OCI-LY7 (cell line): Measurements from ENCODE around the gene TTC28. TPM values are rescaled to one million over a fixed set of nuclear protein-coding genes. Genes with fewer than 3 reads are reported as not detected.

Source experiments
- BruUV-seq: library from RNA; stranded (reverse); fragments of 400-500 nt; replicated peaks from 2 replicates; lab custom pipeline; 2021; lab: Mats Ljungman, UMichigan
- CTCF ChIA-PET: fragments of 300-600 bp; sonication (Branson Sonifier 250); formaldehyde crosslinking; loops from one replicate; lab custom pipeline; 2022; ENCODE audit warnings: antibody characterized with exemption; ENCODE audit not compliant: unreplicated experiment; lab: Charles Lee
- POLR2A ChIA-PET: fragments of 300-600 bp; sonication (Branson Sonifier 250); formaldehyde crosslinking; loops from one replicate; lab custom pipeline; 2022; ENCODE audit warnings: antibody characterized with exemption; lab: Charles Lee
- DNase-seq: peaks from one replicate; pipeline ENCODE4 v3.0.0-alpha.2; 2015; ENCODE audit warnings: low spot score
- H2AFZ ChIP-seq: fragments of 200-600 bp; sonication (generic), shearing (Covaris generic); 2 replicates; pipeline ENCODE4 v1.6.1; 2014; ENCODE audit warnings: mild to moderate bottlenecking, antibody characterized with exemption, low read length, moderate library complexity
- H3K27ac ChIP-seq: fragments of 200-600 bp; sonication (generic); 2 replicates; pipeline ENCODE4 v1.5.1; 2014; ENCODE audit warnings: mixed run types, low read depth, mild to moderate bottlenecking, moderate library complexity, low read length, inconsistent platforms; ENCODE audit not compliant: poor library complexity, severe bottlenecking
- H3K36me3 ChIP-seq: fragments of 200-600 bp; sonication (generic); 2 replicates; pipeline ENCODE4 v1.6.1; 2014; ENCODE audit warnings: mild to moderate bottlenecking, antibody characterized with exemption, low read length, moderate library complexity, mixed read lengths; ENCODE audit not compliant: insufficient read depth
- H3K4me1 ChIP-seq: fragments of 200-600 bp; sonication (generic); 2 replicates; pipeline ENCODE4 v1.5.1; 2014; ENCODE audit warnings: mild to moderate bottlenecking, low read length; ENCODE audit not compliant: insufficient read depth, poor library complexity, severe bottlenecking
- H3K4me2 ChIP-seq: fragments of 200-600 bp; sonication (generic); 2 replicates; pipeline ENCODE4 v1.6.1; 2014; ENCODE audit warnings: mild to moderate bottlenecking, low read length
- H3K4me3 ChIP-seq: fragments of 200-600 bp; sonication (generic); 2 replicates; pipeline ENCODE4 v1.5.1; 2014; ENCODE audit warnings: mild to moderate bottlenecking, low read depth, low read length; ENCODE audit not compliant: poor library complexity, severe bottlenecking
- H3K79me2 ChIP-seq: fragments of 200-600 bp; sonication (generic); 2 replicates; pipeline ENCODE4 v1.6.1; 2016; ENCODE audit warnings: low read depth, mild to moderate bottlenecking, low read length, moderate library complexity, mixed read lengths; ENCODE audit not compliant: insufficient read depth
- H3K9me2 ChIP-seq: fragments of 200-600 bp; sonication (generic); 2 replicates; pipeline ENCODE4 v1.6.1; 2016; ENCODE audit warnings: mild to moderate bottlenecking, low read length, mixed read lengths; ENCODE audit not compliant: insufficient read depth
- H3K9me3 ChIP-seq: fragments of 200-600 bp; sonication (generic); 2 replicates; pipeline ENCODE4 v1.6.1; 2014; ENCODE audit warnings: mild to moderate bottlenecking, mixed run types, low read length, mixed read lengths
- H4K20me1 ChIP-seq: fragments of 200-600 bp; sonication (generic); 2 replicates; pipeline ENCODE4 v1.6.1; 2014; ENCODE audit warnings: mild to moderate bottlenecking, antibody characterized with exemption, low read length, moderate library complexity, mixed read lengths; ENCODE audit not compliant: insufficient read depth
- EZH2phosphoT487 ChIP-seq: fragments of 200-600 bp; sonication (generic); IDR thresholded peaks from 2 replicates; pipeline ENCODE4 v1.6.1; 2018; ENCODE audit warnings: low read depth, borderline replicate concordance, mild to moderate bottlenecking, mixed run types, antibody characterized with exemption, low read length, moderate library complexity, mixed read lengths
- intact Hi-C: fragments of 100-400 bp; cut with micrococcal nuclease; formaldehyde crosslinking; loops from one replicate; pipeline ENCODE4 v1.10.0; 2022; ENCODE audit not compliant: unreplicated experiment
- total RNA-seq, 2 experiments: library from RNA; depleted of rRNA in 1 of 2; stranded (reverse); fragments of >200 nt in 1 of 2; shearing (Covaris generic) in 1 of 2; gene quantifications; 2 replicates each; pipeline ENCODE4 v1.2.3, GENCODE V29; 2014 to 2022
- TF ChIP-seq, protein P1 (sequence below): fragments of 200-600 bp; sonication (generic); conservative IDR thresholded peaks from 2 replicates; pipeline ENCODE4 v1.5.1; 2014; ENCODE audit warnings: mild to moderate bottlenecking, antibody characterized with exemption, low read length, moderate library complexity, mixed read lengths

Gene TTC28
- total RNA-seq, 2 experiments from 2014 or later: under 0.01 to 0.55 TPM

DNA sequence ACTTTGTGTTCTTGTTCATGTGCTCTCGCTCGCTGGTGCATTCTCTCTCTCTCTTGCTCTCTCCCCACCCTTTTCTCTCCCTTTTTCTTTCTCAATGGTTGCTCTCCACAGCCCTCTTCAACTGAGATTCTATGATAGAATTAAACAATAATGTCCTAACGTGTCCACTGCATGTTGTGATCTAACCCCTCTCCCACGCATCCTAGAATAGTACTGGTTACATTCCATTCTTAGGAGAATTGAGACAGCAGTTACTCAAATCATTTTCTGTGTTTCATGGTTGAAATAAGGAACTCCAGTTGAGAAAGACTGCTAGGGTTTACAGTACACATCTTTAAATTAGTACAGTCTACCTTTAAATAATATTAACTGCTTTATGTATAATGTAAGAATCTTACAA is 442.5 kb downstream of the TTC28 start:
- intact Hi-C loops: no loop called here
- no peak overlapping the region for H3K4me2 ChIP-seq
- BruUV-seq: no TSS peak
- H3K4me3 ChIP-seq: no peak overlapping the region
- H3K9me3 ChIP-seq: no peaks in the 10 kb centered on the region
- no peaks in the 10 kb centered on the region for H3K4me1 ChIP-seq
- no peak overlapping the region for H3K27ac ChIP-seq
- no peak overlapping the region for H2AFZ ChIP-seq
- no peaks in the 10 kb centered on the region for H4K20me1 ChIP-seq
- POLR2A ChIA-PET: no interaction called here
- no peaks in the 10 kb centered on the region for H3K9me2 ChIP-seq
- H3K36me3 ChIP-seq: no peaks in the 10 kb centered on the region
- DNase-seq: no peak
- CTCF ChIA-PET: no interaction called here
- TF ChIP-seq, protein P1, sequence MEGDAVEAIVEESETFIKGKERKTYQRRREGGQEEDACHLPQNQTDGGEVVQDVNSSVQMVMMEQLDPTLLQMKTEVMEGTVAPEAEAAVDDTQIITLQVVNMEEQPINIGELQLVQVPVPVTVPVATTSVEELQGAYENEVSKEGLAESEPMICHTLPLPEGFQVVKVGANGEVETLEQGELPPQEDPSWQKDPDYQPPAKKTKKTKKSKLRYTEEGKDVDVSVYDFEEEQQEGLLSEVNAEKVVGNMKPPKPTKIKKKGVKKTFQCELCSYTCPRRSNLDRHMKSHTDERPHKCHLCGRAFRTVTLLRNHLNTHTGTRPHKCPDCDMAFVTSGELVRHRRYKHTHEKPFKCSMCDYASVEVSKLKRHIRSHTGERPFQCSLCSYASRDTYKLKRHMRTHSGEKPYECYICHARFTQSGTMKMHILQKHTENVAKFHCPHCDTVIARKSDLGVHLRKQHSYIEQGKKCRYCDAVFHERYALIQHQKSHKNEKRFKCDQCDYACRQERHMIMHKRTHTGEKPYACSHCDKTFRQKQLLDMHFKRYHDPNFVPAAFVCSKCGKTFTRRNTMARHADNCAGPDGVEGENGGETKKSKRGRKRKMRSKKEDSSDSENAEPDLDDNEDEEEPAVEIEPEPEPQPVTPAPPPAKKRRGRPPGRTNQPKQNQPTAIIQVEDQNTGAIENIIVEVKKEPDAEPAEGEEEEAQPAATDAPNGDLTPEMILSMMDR: no peak
- TF ChIP-seq EZH2phosphoT487: no peak
- H3K79me2 ChIP-seq: no peaks in the 10 kb centered on the region

DNA sequence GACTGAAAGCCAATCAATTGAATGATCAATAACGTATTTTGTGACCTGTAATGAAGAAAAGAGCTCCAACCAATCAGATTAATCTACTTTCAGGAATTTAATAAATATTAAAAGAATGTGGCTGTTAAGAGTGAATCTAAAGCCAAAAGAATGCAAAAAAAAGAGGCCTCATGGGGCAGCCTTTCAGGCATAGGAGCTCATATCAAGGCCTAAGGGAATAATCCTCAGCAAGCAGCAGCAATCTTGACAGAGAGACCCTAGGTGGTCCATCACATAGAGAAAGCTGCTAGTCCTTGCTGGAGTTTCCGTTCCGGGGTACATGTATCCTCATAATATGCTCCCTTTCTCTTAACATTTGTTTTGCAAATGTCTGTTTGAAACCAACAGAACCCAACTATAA is 447.4 kb downstream of the TTC28 start:
- BruUV-seq: no TSS peak
- H2AFZ ChIP-seq: no peak overlapping the region
- H3K4me3 ChIP-seq: no peak overlapping the region
- no peaks in the 10 kb centered on the region for H4K20me1 ChIP-seq
- H3K27ac ChIP-seq: no peak overlapping the region
- no peak for TF ChIP-seq EZH2phosphoT487
- TF ChIP-seq, protein P1: no peak
- no peaks in the 10 kb centered on the region for H3K79me2 ChIP-seq
- POLR2A ChIA-PET: no interaction called here
- no peaks in the 10 kb centered on the region for H3K9me3 ChIP-seq
- H3K36me3 ChIP-seq: no peaks in the 10 kb centered on the region
- no peaks in the 10 kb centered on the region for H3K4me1 ChIP-seq
- H3K4me2 ChIP-seq: no peak overlapping the region
- DNase-seq: no peak
- intact Hi-C loops: no loop called here
- H3K9me2 ChIP-seq: no peaks in the 10 kb centered on the region
- CTCF ChIA-PET: no interaction called here

DNA sequence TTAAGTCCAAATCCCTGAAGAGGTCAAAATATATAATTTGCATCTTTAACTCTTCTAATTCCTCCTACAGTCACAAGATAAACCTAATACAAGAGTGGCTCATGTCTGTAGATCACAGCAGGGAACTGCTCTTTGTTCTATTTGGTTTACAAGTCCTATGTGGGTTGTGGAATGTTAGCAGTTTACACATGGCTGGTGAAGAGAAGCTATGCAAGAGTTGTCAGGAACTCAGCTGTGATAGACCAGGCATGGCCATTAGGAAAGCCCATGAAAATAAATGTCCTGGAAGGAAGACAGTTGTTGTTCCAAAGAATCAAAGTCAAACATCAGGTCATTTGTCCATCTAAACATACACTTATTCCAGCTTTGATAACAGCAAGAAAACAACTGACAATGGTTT is 448.2 kb downstream of the TTC28 start:
- H3K4me2 ChIP-seq: no peak overlapping the region
- ChIA-PET POLR2A (no interaction called here), CTCF (no interaction called here)
- BruUV-seq: no TSS peak
- H4K20me1 ChIP-seq: no peaks in the 10 kb centered on the region
- H3K36me3 ChIP-seq: no peaks in the 10 kb centered on the region
- no peak for DNase-seq
- no peak overlapping the region for H2AFZ ChIP-seq
- H3K9me3 ChIP-seq: no peaks in the 10 kb centered on the region
- H3K27ac ChIP-seq: no peak overlapping the region
- no peaks in the 10 kb centered on the region for H3K9me2 ChIP-seq
- H3K79me2 ChIP-seq: no peaks in the 10 kb centered on the region
- no peaks in the 10 kb centered on the region for H3K4me1 ChIP-seq
- H3K4me3 ChIP-seq: no peak overlapping the region
- intact Hi-C loops: no loop called here
- no peak for TF ChIP-seq EZH2phosphoT487
